Measurements from ENCODE around the gene UBE2V1. TPM values are rescaled to one million over a fixed set of nuclear protein-coding genes. Genes with fewer than 3 reads are reported as not detected.
A peak's percentile ranks its signal among the peaks of the same experiment; 100 is the strongest.
"Not testable (repeated sequence)": the region's sequence is repeated elsewhere in the genome, so short reads cannot be mapped to it uniquely, and the experiment has no call there.

UBE2V1 gene
- total RNA-seq, 1 donor from 2014 or later = 138 TPM

DNA sequence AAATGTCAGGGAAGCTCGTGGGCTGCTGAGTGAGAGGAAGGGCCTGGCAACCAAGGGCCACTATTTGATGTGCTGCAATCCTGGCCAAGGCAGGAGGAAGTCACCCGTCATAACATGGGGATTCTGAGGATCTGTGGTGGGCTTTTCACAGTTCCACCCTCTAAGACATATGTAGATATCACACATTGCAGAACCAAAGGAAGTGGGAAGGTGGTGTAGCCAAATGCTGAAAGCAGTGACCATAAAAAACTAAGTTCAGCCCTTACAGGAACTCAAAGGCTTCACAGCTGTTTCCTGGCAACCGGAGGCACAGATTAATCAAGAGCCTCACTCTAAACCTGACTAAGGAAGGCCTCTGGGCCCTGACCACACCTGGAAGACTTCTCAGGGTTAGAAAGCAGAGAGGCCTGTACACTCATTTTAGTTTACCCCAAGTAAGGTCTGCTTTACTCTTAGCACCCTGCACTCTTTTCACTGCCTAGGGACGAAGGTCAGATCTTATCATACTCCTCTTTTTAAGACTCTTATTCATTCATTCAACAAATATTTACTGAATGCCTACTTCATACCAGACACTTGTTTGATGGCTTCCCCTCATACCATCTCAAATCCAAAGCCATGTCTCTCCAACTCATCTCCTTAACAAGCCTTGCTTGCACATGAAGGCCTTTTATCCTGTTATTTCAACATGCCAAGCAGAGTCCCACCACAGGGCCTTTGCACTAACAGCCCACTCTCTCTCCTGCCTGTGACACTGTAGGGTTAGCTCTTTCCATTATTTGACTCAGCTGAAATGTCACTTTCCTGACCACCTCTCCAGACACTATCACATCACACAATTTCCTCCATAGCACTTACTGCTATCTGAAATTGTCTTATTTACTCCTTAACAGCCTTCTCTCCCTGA lies 2.6 kb downstream of the UBE2V1 start:
- DNase-seq (ENCODE audit: low spot score in 2 of 2, unreplicated experiment in 2 of 2) = no peak
- Mint-ChIP-seq H3K4me1 (peaks cover 62% of the 10 kb centered on the region), H3K4me3 (peak overlapping the region; percentile 1)

DNA sequence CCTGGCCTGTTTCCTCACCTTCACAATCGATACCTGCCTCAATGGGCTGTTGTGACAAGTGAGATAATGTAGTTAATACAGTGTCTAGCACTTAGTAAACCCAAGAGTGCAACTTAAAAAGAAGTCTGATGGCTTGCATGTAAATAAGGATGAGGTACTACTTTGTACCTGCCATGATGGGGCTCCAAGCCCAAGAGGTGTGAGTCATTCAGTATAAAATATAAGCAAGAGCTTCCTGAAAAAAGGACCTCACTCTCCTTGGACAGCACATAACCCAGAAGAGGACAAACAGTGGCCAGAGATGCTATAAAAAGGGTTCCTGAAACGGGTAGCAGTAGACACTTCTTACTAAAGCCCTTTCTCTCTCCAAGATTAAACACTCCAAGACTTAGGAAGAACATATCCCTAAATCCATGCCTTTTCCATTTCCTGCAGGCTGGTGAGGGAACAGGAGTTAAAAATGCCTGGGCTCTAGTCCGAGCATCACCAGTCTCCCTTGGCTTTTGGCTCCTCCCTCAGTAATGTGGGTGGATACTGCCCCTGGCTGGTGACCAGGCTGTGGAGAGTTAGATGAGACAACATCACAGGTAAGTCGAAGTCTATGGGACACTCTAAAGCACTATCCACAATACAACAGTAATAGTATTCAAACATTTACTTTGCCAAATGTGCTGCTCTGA lies 4.3 kb downstream of the UBE2V1 start:
- H3K4me3 Mint-ChIP-seq = no peak overlapping the region
- H3K36me3 Mint-ChIP-seq = peaks cover under 1% of the 10 kb centered on the region
- no peak overlapping the region for H3K27ac Mint-ChIP-seq
- peaks cover 52% of the 10 kb centered on the region for H3K4me1 Mint-ChIP-seq
- H3K27me3 Mint-ChIP-seq (ENCODE audit: low read depth) = no peaks in the 10 kb centered on the region
- no peak for DNase-seq (ENCODE audit: low spot score in 2 of 2, unreplicated experiment in 2 of 2)
- H3K9me3 Mint-ChIP-seq = no peaks in the 10 kb centered on the region
- TF ChIP-seq, protein P1, sequence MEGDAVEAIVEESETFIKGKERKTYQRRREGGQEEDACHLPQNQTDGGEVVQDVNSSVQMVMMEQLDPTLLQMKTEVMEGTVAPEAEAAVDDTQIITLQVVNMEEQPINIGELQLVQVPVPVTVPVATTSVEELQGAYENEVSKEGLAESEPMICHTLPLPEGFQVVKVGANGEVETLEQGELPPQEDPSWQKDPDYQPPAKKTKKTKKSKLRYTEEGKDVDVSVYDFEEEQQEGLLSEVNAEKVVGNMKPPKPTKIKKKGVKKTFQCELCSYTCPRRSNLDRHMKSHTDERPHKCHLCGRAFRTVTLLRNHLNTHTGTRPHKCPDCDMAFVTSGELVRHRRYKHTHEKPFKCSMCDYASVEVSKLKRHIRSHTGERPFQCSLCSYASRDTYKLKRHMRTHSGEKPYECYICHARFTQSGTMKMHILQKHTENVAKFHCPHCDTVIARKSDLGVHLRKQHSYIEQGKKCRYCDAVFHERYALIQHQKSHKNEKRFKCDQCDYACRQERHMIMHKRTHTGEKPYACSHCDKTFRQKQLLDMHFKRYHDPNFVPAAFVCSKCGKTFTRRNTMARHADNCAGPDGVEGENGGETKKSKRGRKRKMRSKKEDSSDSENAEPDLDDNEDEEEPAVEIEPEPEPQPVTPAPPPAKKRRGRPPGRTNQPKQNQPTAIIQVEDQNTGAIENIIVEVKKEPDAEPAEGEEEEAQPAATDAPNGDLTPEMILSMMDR (IDR thresholded peaks at IDR 0.05; ENCODE audit: unreplicated experiment) = no peak

More for the DNA sequence above, 2.6 kb downstream of the UBE2V1 start:
- Mint-ChIP-seq H3K36me3 (no peaks in the 10 kb centered on the region), H3K27me3 (ENCODE audit: low read depth) (no peaks in the 10 kb centered on the region), H3K27ac (peak overlapping the region; percentile 47), H3K9me3 (no peaks in the 10 kb centered on the region)
- TF ChIP-seq, protein P1 (IDR thresholded peaks at IDR 0.05; ENCODE audit: unreplicated experiment) = no peak

DNA sequence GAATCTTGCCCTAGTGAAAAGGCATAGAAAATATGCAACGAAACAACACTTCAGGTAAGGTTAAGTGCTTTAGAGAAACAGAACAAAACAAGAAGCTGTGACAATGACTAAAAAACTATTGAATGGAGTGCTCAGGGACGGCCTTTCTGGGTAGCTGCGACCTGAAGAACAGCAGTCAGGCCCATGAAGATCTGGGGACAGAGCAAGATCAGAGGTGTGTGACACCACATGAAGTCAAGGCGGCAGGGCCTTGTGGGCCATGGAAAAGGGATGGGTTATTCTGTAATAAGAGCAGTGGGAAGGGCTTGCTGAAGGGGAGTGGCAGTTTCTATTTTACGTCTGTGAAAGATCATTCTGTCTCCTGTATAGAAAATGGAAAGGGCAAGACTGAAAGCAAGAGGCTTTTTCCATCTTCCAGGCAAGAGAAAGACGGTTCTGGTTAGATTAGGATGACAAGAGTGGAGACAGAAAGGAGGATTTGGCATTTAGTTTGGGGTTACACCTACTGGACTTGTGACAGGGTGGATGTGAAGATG lies 5.1 kb downstream of the UBE2V1 start:
- Mint-ChIP-seq H3K27ac (peak overlapping the region; percentile 17), H3K9me3 (no peaks in the 10 kb centered on the region), H3K36me3 (peaks cover 2% of the 10 kb centered on the region), H3K4me1 (peaks cover 46% of the 10 kb centered on the region), H3K27me3 (ENCODE audit: low read depth) (no peaks in the 10 kb centered on the region), H3K4me3 (no peak overlapping the region)
- DNase-seq (ENCODE audit: low spot score in 2 of 2, unreplicated experiment in 2 of 2) = no peak
- TF ChIP-seq, protein P1 (IDR thresholded peaks at IDR 0.05; ENCODE audit: unreplicated experiment) = no peak

DNA sequence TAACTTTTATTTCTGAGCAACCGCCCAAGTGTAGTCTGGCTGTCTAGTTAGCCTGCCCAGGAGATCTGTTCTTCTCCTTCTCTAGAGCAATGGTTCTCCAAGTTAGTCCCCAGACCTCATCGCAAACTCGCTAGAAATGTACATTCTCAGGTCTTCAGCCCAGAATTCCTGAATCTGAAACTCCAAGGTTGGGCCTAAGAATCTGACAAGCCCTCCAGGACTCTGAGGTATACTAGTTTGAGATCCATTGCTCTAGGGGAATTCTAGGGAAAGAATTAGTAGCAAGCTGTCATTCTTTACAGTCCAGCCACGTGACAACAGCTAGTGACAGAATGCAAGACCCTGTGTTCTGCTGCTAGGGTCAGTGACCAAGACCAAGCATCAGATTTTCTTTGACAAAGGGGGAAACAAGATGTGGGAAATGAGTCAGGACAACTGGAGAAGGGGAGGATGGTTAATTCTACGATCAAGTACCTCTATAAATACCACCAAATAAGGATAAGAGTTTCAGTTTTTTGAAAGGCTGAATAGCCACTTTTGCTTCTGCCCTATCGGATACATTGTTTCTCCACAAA lies 5.8 kb downstream of the UBE2V1 start:
- Mint-ChIP-seq H3K27me3 (ENCODE audit: low read depth) (no peaks in the 10 kb centered on the region), H3K4me3 (no peak overlapping the region), H3K4me1 (peaks cover 42% of the 10 kb centered on the region), H3K36me3 (peaks cover 2% of the 10 kb centered on the region), H3K27ac (no peak overlapping the region), H3K9me3 (no peaks in the 10 kb centered on the region)
- no peak for DNase-seq (ENCODE audit: low spot score in 2 of 2, unreplicated experiment in 2 of 2)
- TF ChIP-seq, protein P1 (IDR thresholded peaks at IDR 0.05; ENCODE audit: unreplicated experiment) = no peak

DNA sequence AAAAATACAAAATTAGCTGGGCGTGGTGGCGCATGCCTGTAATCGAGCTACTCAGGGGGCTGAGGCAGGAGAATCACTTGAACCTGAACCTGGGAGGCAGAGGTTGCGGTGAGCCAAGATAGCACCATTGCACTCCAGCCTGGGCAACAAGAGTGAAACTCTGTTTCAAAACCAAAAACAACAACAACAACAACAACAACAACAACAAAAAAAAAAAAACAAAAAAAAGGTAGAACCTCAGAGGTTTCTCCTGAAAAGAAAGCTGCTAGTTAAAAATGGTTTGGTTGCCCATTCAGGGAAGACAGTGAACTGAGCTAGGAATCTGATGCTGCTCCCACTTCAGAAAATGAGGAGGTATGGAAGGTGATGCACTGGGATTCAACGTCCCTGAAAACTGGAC lies 6.3 kb downstream of the UBE2V1 start:
- H3K4me1 Mint-ChIP-seq = peaks cover 37% of the 10 kb centered on the region

DNA sequence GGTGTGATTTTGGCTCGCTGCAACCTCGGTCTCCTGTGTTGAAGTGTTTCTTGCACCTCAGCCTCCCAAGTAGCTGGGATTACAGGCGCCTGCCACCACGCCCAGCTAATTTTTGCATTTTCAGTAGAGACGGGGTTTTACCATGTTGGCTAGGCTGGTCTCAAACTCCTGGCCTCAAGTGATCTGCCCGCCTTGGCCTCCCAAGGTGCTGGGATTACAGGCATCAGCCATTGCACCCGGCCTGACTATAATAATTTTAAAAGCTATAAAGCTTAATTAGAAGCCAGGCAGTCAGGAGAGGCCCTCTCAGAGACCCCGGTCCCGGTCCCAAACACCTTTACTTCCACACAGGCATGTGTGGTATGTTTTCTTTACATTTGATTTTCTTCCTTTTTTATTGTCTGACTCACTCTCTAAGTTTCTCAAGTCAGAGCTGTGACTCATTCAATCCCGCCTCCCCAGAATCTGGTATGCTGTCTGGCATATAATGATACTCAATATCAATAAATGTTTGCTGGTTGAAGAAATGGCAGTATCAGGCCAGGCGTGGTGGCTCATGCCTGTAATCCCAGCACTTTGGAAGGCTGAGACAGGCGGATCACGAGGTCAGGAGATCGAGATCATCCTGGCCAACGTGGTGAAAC lies 9.4 kb downstream of the UBE2V1 start:
- not testable (repeated sequence) for H3K9me3 Mint-ChIP-seq; H3K27me3 Mint-ChIP-seq (ENCODE audit: low read depth); H3K36me3 Mint-ChIP-seq; H3K4me3 Mint-ChIP-seq; DNase-seq (ENCODE audit: low spot score in 2 of 2, unreplicated experiment in 2 of 2)
- Mint-ChIP-seq H3K27ac (peak overlapping the region; percentile 71), H3K4me1 (peaks cover 21% of the 10 kb centered on the region)

More for the DNA sequence above, 6.3 kb downstream of the UBE2V1 start:
- not testable (repeated sequence) for H3K27me3 Mint-ChIP-seq (ENCODE audit: low read depth); DNase-seq (ENCODE audit: low spot score in 2 of 2, unreplicated experiment in 2 of 2); H3K4me3 Mint-ChIP-seq; H3K36me3 Mint-ChIP-seq; H3K9me3 Mint-ChIP-seq; H3K27ac Mint-ChIP-seq

DNA sequence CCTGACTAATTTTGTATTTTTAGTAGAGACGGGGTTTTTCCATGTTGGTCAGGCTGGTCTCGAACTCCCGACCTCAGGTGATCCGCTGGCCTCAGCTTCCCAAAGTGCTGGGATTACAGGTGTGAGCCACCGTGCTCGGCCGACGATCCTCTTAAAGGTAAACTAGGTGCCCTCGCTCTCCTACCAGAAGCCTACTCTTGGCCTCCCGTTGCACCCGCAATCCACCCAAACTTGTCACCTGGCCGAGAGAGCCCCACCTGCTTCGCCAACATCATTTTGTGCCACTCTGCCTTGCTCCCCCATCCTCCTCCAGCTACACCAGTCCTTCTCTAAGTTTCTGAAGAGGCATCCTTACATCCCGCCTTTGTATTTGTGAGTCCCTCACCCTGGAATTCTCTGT lies 10.4 kb downstream of the UBE2V1 start:
- not testable (repeated sequence) for DNase-seq (ENCODE audit: low spot score in 2 of 2, unreplicated experiment in 2 of 2); H3K36me3 Mint-ChIP-seq; H3K27ac Mint-ChIP-seq; H3K9me3 Mint-ChIP-seq; H3K27me3 Mint-ChIP-seq (ENCODE audit: low read depth); H3K4me3 Mint-ChIP-seq
- peaks cover 19% of the 10 kb centered on the region for H3K4me1 Mint-ChIP-seq
